Measurements from ENCODE around the gene FLT3LG. TPM values are rescaled to one million over a fixed set of nuclear protein-coding genes. Genes with fewer than 3 reads are reported as not detected.

The FLT3LG gene
- total and polyA plus RNA-seq, 9 of the 15 experiments (the other 6 are each of a cell fraction or from before 2014, with no cell fraction given): 0.31 to 6.4 (median 1.1) TPM

GRCh38 chr19:49430172-49430677 lies 43.8 kb upstream of the FLT3LG start (continued):
- TF ChIP-seq TARDBP (IDR thresholded peaks at IDR 0.05): no peak
- TF ChIP-seq ARID3B (CRISPR knock-in tag; IDR thresholded peaks at IDR 0.05; ENCODE audit: borderline replicate concordance): no peak
- no peak for TF ChIP-seq ZEB2 (IDR thresholded peaks at IDR 0.05)
- peak; percentile 100 for TF ChIP-seq MIER1 (IDR thresholded peaks at IDR 0.05; ENCODE audit: low read depth)
- no peak for TF ChIP-seq CBX3 (IDR thresholded peaks at IDR 0.05; ENCODE audit: borderline replicate concordance in 1 of 2, low read length in 2 of 2)
- no peak for TF ChIP-seq NBN (IDR thresholded peaks at IDR 0.05; ENCODE audit: low read depth)
- TF ChIP-seq ZFX (CRISPR knock-in tag; IDR thresholded peaks at IDR 0.05): peak; percentile 34; the same call in 1 of the 2 replicates
- TF ChIP-seq TFAP4 (CRISPR knock-in tag; IDR thresholded peaks at IDR 0.05; ENCODE audit: borderline replicate concordance): no peak
- peak; percentile 65; the same call in 1 of the 2 replicates for TF ChIP-seq BCOR (IDR thresholded peaks at IDR 0.05)
- no peak for TF ChIP-seq ZNF445 (CRISPR knock-in tag; IDR thresholded peaks at IDR 0.05; ENCODE audit: low read depth)
- TF ChIP-seq FIP1L1 (IDR thresholded peaks at IDR 0.05; ENCODE audit: low read depth, low read length, poor library complexity, severe bottlenecking): no peak
- TF ChIP-seq ATF7 (IDR thresholded peaks at IDR 0.05): no peak
- TF ChIP-seq MCM2 (IDR thresholded peaks at IDR 0.05; ENCODE audit: low read depth): no peak
- TF ChIP-seq RBM25 (IDR thresholded peaks at IDR 0.05; ENCODE audit: low read depth, low read length, severe bottlenecking): peak; percentile 84
- TF ChIP-seq EP300 (IDR thresholded peaks at IDR 0.05; ENCODE audit: low read length): 0 out of 2 replicates have a peak, but pooled peaks have one; percentile 9
- no peak for TF ChIP-seq CXXC5 (CRISPR knock-in tag; IDR thresholded peaks at IDR 0.05)
- TF ChIP-seq RCOR1 (IDR thresholded peaks at IDR 0.05; ENCODE audit: borderline replicate concordance in 1 of 2, low read depth in 2 of 2, low read length in 2 of 2): peak in 1 of 2 experiments; percentile 5; a peak in 1 of 4 replicates
- no peak for TF ChIP-seq MED1 (CRISPR knock-in tag; IDR thresholded peaks at IDR 0.05; ENCODE audit: borderline replicate concordance)
- no peak for TF ChIP-seq GATA2 (CRISPR knock-in tag; IDR thresholded peaks at IDR 0.05)
- TF ChIP-seq KDM2B (CRISPR knock-in tag; IDR thresholded peaks at IDR 0.05): no peak
- TF ChIP-seq SAFB2 (IDR thresholded peaks at IDR 0.05; ENCODE audit: borderline replicate concordance, low read depth, low read length, severe bottlenecking): no peak
- no peak for TF ChIP-seq HES1 (IDR thresholded peaks at IDR 0.05; ENCODE audit: low read depth)
- TF ChIP-seq TFAM (CRISPR knock-in tag; conservative IDR thresholded peaks at IDR 0.05): no peak
- TF ChIP-seq AFF4 (CRISPR knock-in tag; IDR thresholded peaks at IDR 0.05): no peak
